ENCODE results near the gene CD40LG. TPM values are rescaled to one million over a fixed set of nuclear protein-coding genes. Genes with fewer than 3 reads are reported as not detected.
A peak's percentile ranks its signal among the peaks of the same experiment; 100 is the strongest.

CD40LG gene
- total and polyA plus RNA-seq, 10 donors, result 1.3 to 8.7 (median 2.4) TPM

DNA sequence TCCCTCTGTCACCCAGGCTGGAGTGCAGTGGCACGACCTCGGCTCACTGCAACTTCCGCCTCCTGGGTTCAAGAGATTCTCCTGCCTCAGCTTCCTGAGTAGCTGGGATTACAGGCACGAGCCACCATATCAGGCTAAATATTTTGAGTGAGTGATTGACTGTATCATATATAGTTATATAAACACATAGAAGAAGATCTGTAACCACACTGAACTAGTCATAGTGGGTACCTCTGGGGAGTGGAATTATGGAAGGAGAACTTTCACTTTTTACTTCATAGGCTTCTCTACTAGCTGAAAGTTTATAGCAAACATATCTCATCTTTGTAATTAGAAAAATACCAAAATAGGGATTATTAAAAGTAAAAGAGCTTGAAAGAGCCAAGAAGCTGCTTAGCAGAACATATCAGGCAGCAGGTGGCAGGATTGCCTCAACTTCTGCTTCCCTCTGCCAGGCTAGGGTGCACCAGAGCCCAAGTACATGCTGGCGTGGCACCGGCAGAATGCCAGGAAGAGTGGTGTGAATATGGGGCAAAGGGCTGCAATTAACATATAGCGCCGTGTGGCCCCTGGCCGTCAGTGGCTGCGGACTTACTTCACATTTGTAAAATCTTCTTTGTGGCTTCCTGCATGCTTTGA is 39.5 kb upstream of the CD40LG start:
- no peaks in the 10 kb centered on the region for H3K9me3 ChIP-seq
- 33 to 57% (median 49%) methylated on average over 10 of the region's 10 CpGs for WGBS, 5 donors
- peak overlapping the region in 3 of 8 donors; percentile 4 to 21 (median 16) for H3K27ac ChIP-seq
- TF ChIP-seq POLR2AphosphoS5 (IDR thresholded peaks at IDR 0.05), result no peak
- TF ChIP-seq, protein P1, sequence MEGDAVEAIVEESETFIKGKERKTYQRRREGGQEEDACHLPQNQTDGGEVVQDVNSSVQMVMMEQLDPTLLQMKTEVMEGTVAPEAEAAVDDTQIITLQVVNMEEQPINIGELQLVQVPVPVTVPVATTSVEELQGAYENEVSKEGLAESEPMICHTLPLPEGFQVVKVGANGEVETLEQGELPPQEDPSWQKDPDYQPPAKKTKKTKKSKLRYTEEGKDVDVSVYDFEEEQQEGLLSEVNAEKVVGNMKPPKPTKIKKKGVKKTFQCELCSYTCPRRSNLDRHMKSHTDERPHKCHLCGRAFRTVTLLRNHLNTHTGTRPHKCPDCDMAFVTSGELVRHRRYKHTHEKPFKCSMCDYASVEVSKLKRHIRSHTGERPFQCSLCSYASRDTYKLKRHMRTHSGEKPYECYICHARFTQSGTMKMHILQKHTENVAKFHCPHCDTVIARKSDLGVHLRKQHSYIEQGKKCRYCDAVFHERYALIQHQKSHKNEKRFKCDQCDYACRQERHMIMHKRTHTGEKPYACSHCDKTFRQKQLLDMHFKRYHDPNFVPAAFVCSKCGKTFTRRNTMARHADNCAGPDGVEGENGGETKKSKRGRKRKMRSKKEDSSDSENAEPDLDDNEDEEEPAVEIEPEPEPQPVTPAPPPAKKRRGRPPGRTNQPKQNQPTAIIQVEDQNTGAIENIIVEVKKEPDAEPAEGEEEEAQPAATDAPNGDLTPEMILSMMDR (IDR thresholded peaks at IDR 0.05 in 8 of 11, conservative IDR thresholded peaks at IDR 0.05 in 3 of 11), result peak in 9 of 11 experiments; percentile 14 to 47 (median 25)
- H3K36me3 ChIP-seq, result no peaks in the 10 kb centered on the region
- peaks cover 0 to 8% (median 0%) of the 10 kb centered on the region in 6 donors for H3K4me1 ChIP-seq
- peak; percentile 82 for DNase-seq
- intact Hi-C loops (cut with DNase I; ENCODE audit: low total_unique reads), result no loop called here
- H3K4me3 ChIP-seq, result peak overlapping the region in 1 of 8 donors; percentile 34
- H3K27me3 ChIP-seq (replicated peaks in 1 of 7), result no peaks in the 10 kb centered on the region

DNA sequence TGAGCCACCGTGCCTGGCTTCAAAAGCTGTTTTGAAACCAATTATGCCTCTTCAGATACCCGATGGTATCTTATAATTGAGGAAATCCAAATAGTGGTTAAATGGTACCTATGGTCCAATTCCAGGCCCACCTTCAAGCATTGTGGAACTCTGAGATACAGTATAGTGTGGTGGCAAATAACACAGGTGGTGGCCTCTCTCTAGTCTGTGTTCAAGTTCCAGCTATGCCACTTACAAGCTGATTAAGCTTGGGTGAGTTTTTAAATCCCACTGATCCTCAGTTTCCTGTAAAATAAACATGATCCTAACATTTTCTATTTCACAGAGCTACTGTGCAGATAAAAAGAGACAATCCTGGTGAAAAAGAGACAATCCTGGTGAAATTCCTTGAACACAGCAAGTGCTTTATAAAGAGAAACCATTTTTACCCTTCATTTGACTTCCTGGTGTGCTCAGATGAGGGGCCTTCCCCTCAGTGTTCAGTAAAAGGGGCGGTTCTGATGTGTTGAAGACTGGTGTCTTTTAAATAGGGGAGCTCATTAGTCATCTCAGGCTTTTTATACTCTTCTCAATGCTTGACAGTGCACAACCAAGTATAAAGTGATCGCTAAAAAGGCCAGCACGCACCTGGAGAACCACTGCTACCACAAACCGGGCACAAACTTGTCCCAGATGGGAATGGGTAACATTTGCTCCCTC is 30.8 kb upstream of the CD40LG start:
- 66 to 76% (median 74%) methylated on average over 6 of the region's 6 CpGs for whole genome bisulfite sequencing, 5 donors

DNA sequence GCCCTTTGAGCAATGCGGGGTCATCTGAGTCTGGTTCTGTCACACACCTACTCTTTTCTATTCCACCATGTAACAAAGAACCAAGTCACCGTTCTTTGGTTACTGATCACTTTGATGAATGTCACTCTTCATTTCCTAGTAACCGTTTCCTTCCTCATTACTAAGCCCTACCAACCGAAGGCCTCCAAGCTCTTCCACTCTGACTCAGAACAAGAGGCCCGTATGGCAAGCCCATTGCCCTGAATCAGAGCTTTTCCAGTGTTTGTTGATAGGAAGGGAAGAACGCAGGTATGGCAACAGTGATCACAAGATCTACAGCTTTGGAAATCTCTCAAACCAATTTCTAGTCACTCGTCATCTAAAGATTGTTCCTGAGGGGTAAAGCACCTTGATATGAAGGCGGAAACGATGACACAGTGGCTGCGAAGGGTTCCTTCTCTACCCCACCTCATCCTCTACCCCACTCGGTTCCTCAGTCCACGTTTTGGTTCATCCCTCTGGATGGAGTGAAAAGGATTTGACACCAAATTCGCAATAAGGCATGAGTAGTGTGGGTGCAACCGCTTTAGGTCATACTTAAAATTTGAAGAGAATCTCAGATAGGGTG is 28.0 kb upstream of the CD40LG start:
- no peak overlapping the region for H3K27ac ChIP-seq
- H3K9me3 ChIP-seq, result no peaks in the 10 kb centered on the region
- no peak for TF ChIP-seq POLR2A (IDR thresholded peaks at IDR 0.05)
- TF ChIP-seq, protein P1 (IDR thresholded peaks at IDR 0.05 in 8 of 11, conservative IDR thresholded peaks at IDR 0.05 in 3 of 11), result no peak
- no peak for TF ChIP-seq POLR2AphosphoS5 (IDR thresholded peaks at IDR 0.05)
- H3K36me3 ChIP-seq, result no peaks in the 10 kb centered on the region
- no peaks in the 10 kb centered on the region for H3K4me1 ChIP-seq
- intact Hi-C loops (cut with DNase I; ENCODE audit: low total_unique reads), result no loop called here
- no peaks in the 10 kb centered on the region for H3K27me3 ChIP-seq (replicated peaks in 1 of 7)
- H3K4me3 ChIP-seq, result no peak overlapping the region
- DNase-seq, result no peak
- 63 to 73% (median 69%) methylated on average over 14 of the region's 14 CpGs for WGBS, 5 donors

More for the DNA sequence above, 30.8 kb upstream of the CD40LG start:
- H3K27ac ChIP-seq, result peak overlapping the region in 1 of 8 donors; percentile 36
- no peak for DNase-seq
- H3K4me1 ChIP-seq, result no peaks in the 10 kb centered on the region
- intact Hi-C loops (cut with DNase I; ENCODE audit: low total_unique reads), result no loop called here
- H3K36me3 ChIP-seq, result no peaks in the 10 kb centered on the region
- no peaks in the 10 kb centered on the region for H3K9me3 ChIP-seq
- no peaks in the 10 kb centered on the region for H3K27me3 ChIP-seq (replicated peaks in 1 of 7)
- no peak overlapping the region for H3K4me3 ChIP-seq
- TF ChIP-seq POLR2AphosphoS5 (IDR thresholded peaks at IDR 0.05) (no peak), POLR2A (IDR thresholded peaks at IDR 0.05) (no peak)
- TF ChIP-seq, protein P1 (IDR thresholded peaks at IDR 0.05 in 8 of 11, conservative IDR thresholded peaks at IDR 0.05 in 3 of 11), result no peak

DNA sequence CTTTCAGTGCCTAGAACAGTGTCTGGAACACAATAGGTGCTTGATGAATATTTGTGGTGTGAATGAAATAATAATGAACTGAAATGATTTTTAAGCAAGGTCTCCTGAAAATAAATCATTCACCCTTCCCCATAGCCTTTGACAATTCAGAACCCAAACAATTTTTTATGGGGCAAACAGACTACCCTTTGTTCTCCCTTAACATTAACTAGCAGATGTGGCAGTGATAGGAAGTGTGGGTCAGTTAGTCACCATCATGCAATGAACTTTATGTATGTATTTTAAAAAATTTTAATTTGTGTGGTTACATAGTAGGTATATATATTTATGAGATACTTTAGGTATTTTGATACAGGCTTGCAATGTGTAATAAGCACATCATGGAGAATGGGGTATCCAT is 27.2 kb upstream of the CD40LG start:
- no peak for DNase-seq
- H3K9me3 ChIP-seq, result no peaks in the 10 kb centered on the region
- TF ChIP-seq POLR2A (IDR thresholded peaks at IDR 0.05), result no peak
- TF ChIP-seq, protein P1 (IDR thresholded peaks at IDR 0.05 in 8 of 11, conservative IDR thresholded peaks at IDR 0.05 in 3 of 11), result no peak
- TF ChIP-seq POLR2AphosphoS5 (IDR thresholded peaks at IDR 0.05), result no peak
- H3K27me3 ChIP-seq (replicated peaks in 1 of 7), result no peaks in the 10 kb centered on the region
- H3K4me3 ChIP-seq, result no peak overlapping the region
- H3K4me1 ChIP-seq, result no peaks in the 10 kb centered on the region
- H3K36me3 ChIP-seq, result no peaks in the 10 kb centered on the region
- intact Hi-C loops (cut with DNase I; ENCODE audit: low total_unique reads), result no loop called here
- H3K27ac ChIP-seq, result no peak overlapping the region

All from spleen (tissue), 11 donors.